Neuronal stem cell (in vitro differentiated cells): ENCODE results near the gene TJP1.

Experiments used
- DNase-seq: peaks from one replicate; pipeline ENCODE4 v3.0.0-alpha.2; 2013; ENCODE audit warnings: low spot score
- H2AFZ ChIP-seq: one replicate; pipeline ENCODE4 v1.6.1; 2013; ENCODE audit warnings: mild to moderate bottlenecking, low read length, inconsistent platforms
- H2AK5ac ChIP-seq: 2 replicates; pipeline ENCODE4 v1.6.1; 2013; ENCODE audit warnings: low read depth, mild to moderate bottlenecking, inconsistent platforms, low read length, moderate library complexity, mixed read lengths
- H2BK120ac ChIP-seq: 2 replicates; pipeline ENCODE4 v1.6.1; 2013; ENCODE audit warnings: low read depth, mild to moderate bottlenecking, inconsistent platforms, low read length, moderate library complexity, mixed read lengths
- H2BK12ac ChIP-seq: one replicate; pipeline ENCODE4 v1.6.1; 2013; ENCODE audit warnings: low read length, inconsistent platforms
- H2BK15ac ChIP-seq: 2 replicates; pipeline ENCODE4 v1.6.1; 2013; ENCODE audit warnings: mild to moderate bottlenecking, low read length, inconsistent platforms, mixed read lengths
- H2BK5ac ChIP-seq: one replicate; pipeline ENCODE4 v1.6.1; 2013; ENCODE audit warnings: inconsistent platforms, mild to moderate bottlenecking, low read length, moderate library complexity
- H3K14ac ChIP-seq: one replicate; pipeline ENCODE4 v1.6.1; 2013; ENCODE audit warnings: low read length, inconsistent platforms
- H3K18ac ChIP-seq: 2 replicates; pipeline ENCODE4 v1.6.1; 2013; ENCODE audit warnings: low read length, inconsistent platforms
- H3K23ac ChIP-seq: 2 replicates; pipeline ENCODE4 v1.6.1; 2013; ENCODE audit warnings: low read depth, mild to moderate bottlenecking, mixed read lengths, low read length, inconsistent platforms; ENCODE audit not compliant: poor library complexity
- H3K27ac ChIP-seq: replicated peaks from 3 replicates; pipeline ENCODE4 v1.5.1; 2013; ENCODE audit warnings: low read length, inconsistent platforms
- H3K27me3 ChIP-seq, 3 experiments: 2 replicates each; pipeline ENCODE4 v1.6.1; 2013; ENCODE audit warnings: low read length in 3 of 3, mild to moderate bottlenecking in 2 of 3, inconsistent platforms in 1 of 3, low read depth in 1 of 3, mixed read lengths in 1 of 3, moderate library complexity in 1 of 3; ENCODE audit not compliant: control insufficient read depth in 3 of 3, insufficient read depth in 3 of 3
- H3K36me3 ChIP-seq, 2 donors: replicated peaks in 1 of 2; 2 replicates each; pipeline ENCODE4 v1.6.1; 2013; ENCODE audit warnings: low read length in 2 of 2; ENCODE audit not compliant: control insufficient read depth in 2 of 2, insufficient read depth in 2 of 2
- H3K4ac ChIP-seq: 2 replicates; pipeline ENCODE4 v1.6.1; 2013; ENCODE audit warnings: inconsistent platforms, mild to moderate bottlenecking, low read length, moderate library complexity
- H3K4me1 ChIP-seq, 2 donors: 1 replicate in 1 of 2; 2 replicates in 1 of 2; pipeline ENCODE4 v1.6.1; 2013; ENCODE audit warnings: low read length in 2 of 2, low read depth in 1 of 2; ENCODE audit not compliant: control insufficient read depth in 2 of 2, insufficient read depth in 1 of 2
- H3K4me2 ChIP-seq: one replicate; pipeline ENCODE4 v1.6.1; 2013; ENCODE audit warnings: mild to moderate bottlenecking, low read length, inconsistent platforms; ENCODE audit not compliant: insufficient read depth, poor library complexity, severe bottlenecking
- H3K4me3 ChIP-seq, 2 donors: 2 replicates each; pipeline ENCODE4 v1.5.1; 2013; ENCODE audit warnings: low read length in 2 of 2, mild to moderate bottlenecking in 2 of 2, inconsistent platforms in 1 of 2, moderate library complexity in 1 of 2
- H3K79me1 ChIP-seq: one replicate; pipeline ENCODE4 v1.6.1; 2013; ENCODE audit warnings: low read depth, mild to moderate bottlenecking, inconsistent platforms, low read length, moderate library complexity
- H3K9ac ChIP-seq: one replicate; pipeline ENCODE4 v1.6.1; 2013; ENCODE audit warnings: mild to moderate bottlenecking, low read depth, low read length, inconsistent platforms; ENCODE audit not compliant: poor library complexity
- H3K9me3 ChIP-seq, 2 donors: replicated peaks in 1 of 2; 2 replicates each; pipeline versions ENCODE3 to v1.6.1; 2013; ENCODE audit warnings: low read length in 2 of 2, mild to moderate bottlenecking in 2 of 2, inconsistent platforms in 1 of 2, low read depth in 1 of 2, mixed read lengths in 1 of 2, moderate library complexity in 1 of 2; ENCODE audit not compliant: control insufficient read depth in 2 of 2, insufficient read depth in 1 of 2
- H4K8ac ChIP-seq: one replicate; pipeline ENCODE4 v1.6.1; 2013; ENCODE audit warnings: low read depth, mild to moderate bottlenecking, inconsistent platforms, low read length, moderate library complexity
- H4K91ac ChIP-seq: one replicate; pipeline ENCODE4 v1.6.1; 2013; ENCODE audit warnings: low read length, low read depth, mild to moderate bottlenecking, inconsistent platforms; ENCODE audit not compliant: poor library complexity
- WGBS, 2 donors: extraction: QIAGEN DNeasy Blood & Tissue Kit; methylation state at CpG; one replicate each; pipeline ENCODE4 v1.1.7; 2013; ENCODE audit warnings: missing lambda C conversion rate in 2 of 2, mixed read lengths in 1 of 2; ENCODE audit not compliant: insufficient read length in 2 of 2, insufficient replicate concordance in 1 of 2; ENCODE audit errors: extremely low coverage in 2 of 2; 5-methylcytosine and 5-hydroxymethylcytosine counted together

TJP1 gene

GRCh38 chr15:29750754-29751153 lies 71.5 kb downstream of the TJP1 start:
- H3K4ac ChIP-seq = no peak overlapping the region
- H3K4me2 ChIP-seq = no peak overlapping the region
- no peak overlapping the region for H2BK5ac ChIP-seq
- no peak for DNase-seq
- no peak overlapping the region for H3K9ac ChIP-seq
- no peak overlapping the region for H2BK15ac ChIP-seq
- no peak overlapping the region for H4K8ac ChIP-seq
- no peak overlapping the region for H4K91ac ChIP-seq
- no peak overlapping the region for H3K18ac ChIP-seq
- no peak overlapping the region for H3K27ac ChIP-seq
- H3K23ac ChIP-seq = no peak overlapping the region
- H3K36me3 ChIP-seq = peaks cover 10 to 59% of the 10 kb centered on the region in 2 donors
- H2AK5ac ChIP-seq = no peak overlapping the region
- H2AFZ ChIP-seq = no peak overlapping the region
- H3K9me3 ChIP-seq = peaks cover 0 to 9% of the 10 kb centered on the region in 2 donors
- H2BK12ac ChIP-seq = no peak overlapping the region
- H3K79me1 ChIP-seq = no peaks in the 10 kb centered on the region
- H3K4me3 ChIP-seq = no peak overlapping the region
- H3K14ac ChIP-seq = no peak overlapping the region
- WGBS, 2 donors = no CpG with 5 or more reads among the region's 2 CpGs
- no peaks in the 10 kb centered on the region for H3K4me1 ChIP-seq
- H3K27me3 ChIP-seq = peaks cover 0 to 1% (median 0%) of the 10 kb centered on the region in 3 experiments
- H2BK120ac ChIP-seq = no peak overlapping the region

GRCh38 chr15:29749365-29750086 lies 72.7 kb downstream of the TJP1 start:
- Histone ChIP-seq H3K27me3 (no peaks in the 10 kb centered on the region), H3K23ac (no peak overlapping the region), H2BK12ac (no peak overlapping the region), H3K4me1 (no peaks in the 10 kb centered on the region), H3K4ac (no peak overlapping the region), H3K18ac (no peak overlapping the region), H3K27ac (no peak overlapping the region), H2BK15ac (no peak overlapping the region), H2BK120ac (no peak overlapping the region), H3K14ac (no peak overlapping the region), H3K9me3 (peaks cover 0 to 9% of the 10 kb centered on the region in 2 donors), H3K4me2 (no peak overlapping the region), H2AK5ac (no peak overlapping the region), H4K8ac (no peak overlapping the region), H4K91ac (no peak overlapping the region), H3K9ac (no peak overlapping the region), H2BK5ac (no peak overlapping the region), H3K79me1 (no peaks in the 10 kb centered on the region), H3K4me3 (no peak overlapping the region), H2AFZ (no peak overlapping the region), H3K36me3 (peaks cover 6 to 51% of the 10 kb centered on the region in 2 donors)
- no peak for DNase-seq
- WGBS, 2 donors = no CpG with 5 or more reads among the region's 15 CpGs

GRCh38 chr15:29747837-29748417 lies 74.3 kb downstream of the TJP1 start:
- Histone ChIP-seq H3K4ac (no peak overlapping the region), H3K4me1 (no peaks in the 10 kb centered on the region), H2BK15ac (no peak overlapping the region), H4K8ac (no peak overlapping the region), H2BK120ac (no peak overlapping the region), H3K27ac (no peak overlapping the region), H3K4me3 (no peak overlapping the region), H3K23ac (no peak overlapping the region), H2BK12ac (no peak overlapping the region), H3K4me2 (no peak overlapping the region), H2AFZ (no peak overlapping the region), H2BK5ac (no peak overlapping the region), H2AK5ac (no peak overlapping the region), H3K18ac (no peak overlapping the region), H3K36me3 (peaks cover 4 to 49% of the 10 kb centered on the region in 2 donors), H3K9ac (no peak overlapping the region), H3K14ac (no peak overlapping the region), H3K27me3 (no peaks in the 10 kb centered on the region), H4K91ac (no peak overlapping the region), H3K79me1 (no peaks in the 10 kb centered on the region), H3K9me3 (no peaks in the 10 kb centered on the region)
- no peak for DNase-seq
- no CpG with 5 or more reads among the region's 3 CpGs for WGBS, 2 donors

- no peak overlapping the region for H2AFZ ChIP-seq
- peaks cover 6 to 65% of the 10 kb centered on the region in 2 donors for H3K36me3 ChIP-seq
- H3K4me3 ChIP-seq = no peak overlapping the region
- no peak overlapping the region for H2AK5ac ChIP-seq
- H2BK12ac ChIP-seq = no peak overlapping the region
- no peak overlapping the region for H3K14ac ChIP-seq
- H2BK120ac ChIP-seq = no peak overlapping the region
- WGBS, 2 donors = no CpG with 5 or more reads among the region's 3 CpGs
- no peak overlapping the region for H3K27ac ChIP-seq
- no peak overlapping the region for H3K23ac ChIP-seq
- H2BK15ac ChIP-seq = no peak overlapping the region
- no peaks in the 10 kb centered on the region for H3K4me1 ChIP-seq
- no peaks in the 10 kb centered on the region for H3K9me3 ChIP-seq
- no peak overlapping the region for H3K9ac ChIP-seq
- no peak overlapping the region for H3K4me2 ChIP-seq
- no peaks in the 10 kb centered on the region for H3K79me1 ChIP-seq
- no peak overlapping the region for H4K91ac ChIP-seq
- no peak overlapping the region for H3K18ac ChIP-seq
- H3K4ac ChIP-seq = no peak overlapping the region
- no peaks in the 10 kb centered on the region for H3K27me3 ChIP-seq
- H4K8ac ChIP-seq = no peak overlapping the region
- DNase-seq = no peak
- H2BK5ac ChIP-seq = no peak overlapping the region
These were observed 78.8 kb downstream of the TJP1 start for GRCh38 chr15:29743475-29743874.
